ENCODE data around the gene CBFA2T3.

Gene CBFA2T3

DNA sequence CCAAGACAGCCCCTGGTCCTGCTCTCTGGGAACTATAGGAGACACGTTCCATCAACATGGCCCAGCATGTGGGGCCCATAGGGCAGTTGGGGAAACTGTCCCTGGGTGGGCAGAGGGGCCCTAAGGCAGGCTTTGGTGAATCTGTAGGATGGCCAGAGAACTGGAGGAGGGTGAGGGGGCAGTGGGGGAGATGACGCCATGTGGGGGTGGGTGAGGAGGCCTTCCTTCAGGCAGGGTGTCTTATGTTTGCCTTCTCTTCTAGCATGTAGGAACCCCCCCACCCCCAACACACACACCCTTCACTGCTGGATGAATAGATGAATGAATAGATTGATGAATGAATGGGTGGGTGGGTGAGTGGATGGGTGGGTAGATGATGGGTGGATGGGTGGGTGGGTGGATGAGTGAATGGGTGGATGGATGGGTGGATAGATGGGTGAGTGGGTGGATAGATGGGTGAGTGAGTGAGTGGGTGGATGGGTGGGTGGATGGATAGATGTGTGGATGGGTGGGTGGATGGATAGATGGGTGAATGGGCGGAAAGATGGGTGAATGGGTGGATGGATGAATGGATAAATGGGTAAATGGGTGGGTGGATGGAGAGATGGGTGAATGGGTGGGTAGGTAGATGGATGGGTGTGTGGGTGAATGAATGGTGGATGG lies 2.5 kb upstream of the CBFA2T3 start:
- no peak overlapping the region for H3K4me3 ChIP-seq (ENCODE audit: low read depth, low read length)
- no peak for DNase-seq (ENCODE audit: low read depth)

DNA sequence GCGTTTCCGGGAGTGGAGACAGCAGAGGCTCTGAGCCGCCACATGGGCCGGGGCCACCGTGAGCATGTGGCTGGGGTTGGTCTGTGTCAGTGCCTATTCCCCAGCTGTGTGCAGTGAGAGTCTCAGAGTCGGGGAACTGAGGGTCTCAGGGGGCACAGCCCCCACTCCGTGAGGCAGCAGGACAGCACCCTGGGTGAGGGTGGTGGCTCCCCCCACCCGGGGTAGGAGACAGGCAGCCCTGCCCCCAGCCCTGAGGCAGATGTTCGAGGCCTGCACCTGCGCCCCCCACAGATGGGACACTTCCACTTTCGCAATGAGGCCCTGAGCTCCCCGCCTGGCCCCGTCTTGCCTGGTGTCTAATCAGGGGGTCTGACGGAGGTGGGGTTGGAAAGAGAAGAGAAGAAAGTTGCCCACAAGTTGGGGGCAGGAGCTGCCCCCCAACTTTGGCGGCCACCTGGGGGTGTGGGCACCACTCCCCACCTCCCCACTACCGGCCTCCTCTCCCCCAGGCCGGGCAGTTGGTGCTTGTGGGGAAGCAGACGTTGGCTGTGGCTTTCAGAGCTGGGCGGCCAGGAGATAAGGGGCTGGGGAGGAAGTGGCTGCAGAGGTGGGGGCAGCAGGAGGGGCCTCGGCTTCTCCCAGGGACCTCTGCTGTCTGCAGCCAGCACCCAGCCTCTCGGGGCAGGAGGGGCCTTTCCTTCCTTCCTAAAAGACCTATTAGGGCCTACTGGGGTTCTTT lies 1.8 kb upstream of the CBFA2T3 start:
- DNase-seq (ENCODE audit: low read depth) = no peak
- H3K4me3 ChIP-seq (ENCODE audit: low read depth, low read length) = no peak overlapping the region

DNA sequence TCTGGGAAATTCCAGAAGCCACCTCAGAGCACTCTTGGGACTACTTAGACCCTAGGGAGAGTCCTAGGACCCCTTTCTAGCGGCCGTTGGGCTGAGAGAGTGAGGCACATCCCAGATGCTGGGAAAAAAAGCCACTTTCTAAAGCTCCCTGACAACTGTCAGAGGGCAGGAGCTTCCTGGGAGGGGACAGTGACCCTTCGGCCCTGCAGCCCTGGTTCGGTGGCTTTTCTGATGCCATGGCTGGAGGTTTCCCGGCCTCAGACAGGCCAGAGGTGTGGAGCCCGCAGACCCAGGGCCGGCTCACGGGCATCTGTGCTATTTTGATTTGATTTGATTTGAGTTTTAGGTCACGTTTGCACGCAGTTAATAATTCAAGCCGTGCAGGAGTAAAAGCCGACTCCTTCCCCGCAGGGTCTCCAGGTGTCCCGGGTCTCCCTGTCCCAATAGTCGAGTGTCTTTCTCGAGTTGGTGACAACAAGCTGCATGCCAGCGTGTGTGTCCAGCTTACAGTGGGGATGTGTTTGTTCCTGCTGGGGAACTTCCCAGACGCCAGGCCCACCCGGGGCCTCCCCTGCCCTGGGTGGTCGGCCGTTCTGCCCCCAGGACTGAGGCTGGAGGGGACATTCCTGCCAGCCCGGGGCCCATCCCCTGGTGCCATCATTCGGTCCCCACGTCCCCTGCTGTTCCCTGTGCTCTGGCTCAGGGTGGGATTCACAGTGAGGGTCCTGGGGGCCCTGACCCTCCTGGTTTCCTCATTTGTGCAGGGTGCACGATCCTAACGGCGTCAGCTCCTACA lies 1.0 kb upstream of the CBFA2T3 start:
- H3K4me3 ChIP-seq (ENCODE audit: low read depth, low read length) = no peak overlapping the region
- DNase-seq (ENCODE audit: low read depth) = no peak

DNA sequence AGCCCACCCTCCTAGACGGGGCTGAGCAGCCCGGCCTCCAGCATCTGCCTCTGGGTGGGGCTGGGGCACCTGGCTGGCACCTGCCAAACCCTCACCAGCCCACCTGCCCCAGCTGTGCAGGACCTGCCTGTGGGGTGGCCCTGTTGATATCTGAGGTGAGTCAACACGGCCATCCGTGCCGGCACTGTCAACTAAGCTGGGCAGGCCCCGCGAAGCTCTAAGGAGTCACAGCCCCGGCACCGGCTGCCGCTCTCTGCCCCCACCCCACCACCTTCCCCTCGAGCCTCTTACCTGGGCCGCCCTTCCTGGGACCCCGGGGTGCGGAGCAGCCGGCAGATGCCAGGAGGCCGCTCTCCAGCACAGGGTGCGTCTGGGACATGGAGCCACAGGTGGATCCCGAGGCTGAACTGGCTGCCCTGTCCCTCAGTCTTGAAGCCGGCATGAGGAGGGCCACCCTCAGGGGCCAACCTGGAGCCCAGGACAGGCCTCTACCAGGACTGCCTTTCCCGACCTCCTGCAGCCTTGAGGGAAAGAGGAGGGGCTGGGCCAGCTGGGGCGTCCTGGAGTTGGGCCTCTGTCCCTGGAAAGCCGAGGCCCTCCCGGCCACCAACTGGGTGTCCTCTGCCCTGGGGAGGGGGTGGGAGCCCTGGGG lies 515 bp downstream of the CBFA2T3 start:
- DNase-seq (ENCODE audit: low read depth) = no peak
- H3K4me3 ChIP-seq (ENCODE audit: low read depth, low read length) = no peak overlapping the region

DNA sequence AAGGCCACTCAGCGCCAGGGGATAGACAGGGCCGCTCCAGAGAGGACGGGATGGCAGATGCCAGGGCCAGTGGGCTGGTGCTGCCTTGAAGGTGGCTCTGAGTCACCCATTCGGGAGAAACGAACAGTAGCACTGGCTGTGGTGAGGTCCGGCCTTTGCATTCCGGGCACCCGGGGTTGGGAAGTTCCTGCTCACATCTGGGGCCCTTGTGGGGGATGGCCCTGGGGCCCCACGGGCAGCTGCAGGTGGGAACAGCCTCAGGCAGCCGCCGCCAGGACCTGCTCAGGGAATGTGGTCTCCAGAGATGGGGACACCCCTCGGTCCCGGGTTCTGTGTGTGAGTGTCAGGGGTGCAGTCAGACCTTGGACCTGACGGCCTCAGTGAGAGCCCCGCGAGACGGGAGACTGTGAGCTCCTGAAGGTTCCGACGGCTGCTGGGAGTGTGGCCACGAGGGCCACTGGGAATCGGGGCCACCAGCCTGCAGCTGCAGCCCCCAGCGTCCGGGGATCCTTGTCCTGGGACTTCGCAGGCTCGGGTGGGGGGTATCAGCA lies 1.4 kb downstream of the CBFA2T3 start:
- H3K4me3 ChIP-seq (ENCODE audit: low read depth, low read length) = no peak overlapping the region
- no peak for DNase-seq (ENCODE audit: low read depth)

DNA sequence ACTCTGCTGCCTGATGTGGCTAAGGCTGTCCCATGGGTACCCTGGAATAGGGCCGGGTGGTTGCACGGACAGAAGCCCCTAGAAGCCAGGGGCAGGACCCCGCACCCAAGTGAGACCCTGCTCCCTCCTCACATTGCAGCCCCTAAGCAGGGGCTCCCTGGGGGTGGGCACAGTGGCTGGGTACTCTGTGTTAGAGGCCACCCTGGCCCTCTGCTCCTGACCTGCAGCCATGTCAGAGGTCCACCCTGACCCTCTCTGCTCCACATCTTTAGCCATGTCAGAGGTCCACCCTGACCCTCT lies 2.1 kb downstream of the CBFA2T3 start:
- H3K4me3 ChIP-seq (ENCODE audit: low read depth, low read length) = no peak overlapping the region
- DNase-seq (ENCODE audit: low read depth) = no peak

DNA sequence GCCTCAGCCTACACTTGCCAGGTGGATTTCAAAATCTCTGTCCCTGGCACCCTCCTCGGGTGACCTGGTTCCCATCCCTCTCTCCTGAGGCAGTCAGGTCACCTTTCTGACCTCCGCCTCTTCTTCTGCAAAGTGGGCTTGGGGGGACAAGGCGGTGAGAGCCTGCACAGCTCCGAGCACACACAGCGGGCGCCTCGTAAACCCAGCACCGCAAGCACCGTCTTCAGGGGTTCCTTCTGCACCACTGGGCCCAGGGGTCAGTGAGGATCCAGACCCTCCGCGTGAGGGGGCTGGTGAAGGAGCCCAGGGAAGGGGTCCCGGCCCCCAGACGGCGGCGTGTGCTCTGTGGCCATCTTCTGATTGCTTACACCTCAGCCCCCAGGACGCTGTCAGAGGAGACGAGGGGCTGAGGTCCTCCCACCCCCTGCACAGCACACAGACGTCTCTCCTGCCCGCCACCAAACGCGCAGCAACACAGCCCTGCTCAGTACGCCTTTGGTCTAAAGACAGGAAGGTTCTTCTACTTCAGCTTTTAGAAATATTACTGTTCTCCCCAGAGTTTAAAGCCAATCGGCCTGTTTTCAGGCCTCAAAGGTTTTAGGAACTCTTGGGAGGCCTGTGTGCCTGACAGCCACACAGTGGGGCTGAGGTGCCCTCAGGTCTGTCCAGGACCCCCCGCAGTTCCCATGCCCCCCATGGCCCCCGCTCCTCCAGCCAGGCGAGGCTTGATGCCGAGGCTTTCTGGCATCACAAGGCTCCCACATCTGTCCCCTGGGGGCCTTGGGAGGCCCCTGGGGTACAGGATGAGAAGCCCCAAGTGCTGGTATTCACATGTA lies 2.7 kb downstream of the CBFA2T3 start:
- DNase-seq (ENCODE audit: low read depth) = no peak
- no peak overlapping the region for H3K4me3 ChIP-seq (ENCODE audit: low read depth, low read length)

DNA sequence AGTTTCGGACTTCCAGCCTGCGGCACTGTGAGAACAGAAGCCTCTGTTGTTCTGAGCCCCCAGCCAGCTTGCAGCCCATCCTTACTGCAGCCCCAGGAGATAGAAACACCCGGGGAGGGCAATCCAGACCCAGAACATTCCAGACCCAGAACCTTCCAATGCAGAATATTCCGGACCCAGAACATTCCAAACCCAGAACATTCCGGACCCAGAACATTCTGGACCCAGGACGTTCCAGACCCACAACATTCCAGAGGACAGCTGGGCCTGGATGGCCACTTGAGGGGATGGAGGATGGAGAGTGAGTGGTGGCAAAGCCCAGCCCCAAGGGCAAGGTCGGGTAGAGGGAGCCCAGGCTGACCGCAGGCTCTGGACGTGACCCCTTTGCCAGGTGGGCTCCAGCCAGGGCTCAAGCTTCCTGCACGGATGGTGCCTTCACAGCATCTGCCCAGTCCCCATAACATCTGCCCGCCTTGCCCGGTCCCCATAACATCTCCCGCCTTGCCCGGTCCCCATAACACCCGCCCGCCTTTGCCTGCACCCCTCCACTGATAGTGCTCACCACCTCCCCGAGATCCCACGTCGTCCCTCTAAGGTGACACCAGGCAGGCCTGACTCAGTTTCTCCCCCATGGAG lies 3.5 kb downstream of the CBFA2T3 start:
- no peak for DNase-seq (ENCODE audit: low read depth)
- no peak overlapping the region for H3K4me3 ChIP-seq (ENCODE audit: low read depth, low read length)

DNA sequence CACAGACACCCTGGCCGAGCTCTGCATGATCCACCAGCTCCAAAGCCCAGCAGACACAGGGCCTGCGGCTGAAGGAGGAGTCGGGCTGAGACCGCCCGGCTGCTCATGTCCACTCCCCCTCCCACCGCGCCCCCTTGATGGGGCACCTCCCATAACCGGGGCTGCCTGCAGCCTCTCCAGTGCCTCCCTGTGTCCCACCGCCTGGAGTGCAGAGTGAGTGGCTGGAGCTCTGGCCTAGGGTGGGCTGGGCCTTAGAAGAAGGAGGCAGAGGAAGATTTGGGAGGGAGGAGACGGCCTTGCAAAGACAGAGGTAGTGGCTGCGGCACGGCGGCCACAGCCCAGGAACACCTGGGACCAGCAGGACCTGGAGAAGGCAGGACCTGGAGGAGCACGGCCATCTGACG lies 4.0 kb downstream of the CBFA2T3 start:
- DNase-seq (ENCODE audit: low read depth) = no peak
- H3K4me3 ChIP-seq (ENCODE audit: low read depth, low read length) = no peak overlapping the region

DNA sequence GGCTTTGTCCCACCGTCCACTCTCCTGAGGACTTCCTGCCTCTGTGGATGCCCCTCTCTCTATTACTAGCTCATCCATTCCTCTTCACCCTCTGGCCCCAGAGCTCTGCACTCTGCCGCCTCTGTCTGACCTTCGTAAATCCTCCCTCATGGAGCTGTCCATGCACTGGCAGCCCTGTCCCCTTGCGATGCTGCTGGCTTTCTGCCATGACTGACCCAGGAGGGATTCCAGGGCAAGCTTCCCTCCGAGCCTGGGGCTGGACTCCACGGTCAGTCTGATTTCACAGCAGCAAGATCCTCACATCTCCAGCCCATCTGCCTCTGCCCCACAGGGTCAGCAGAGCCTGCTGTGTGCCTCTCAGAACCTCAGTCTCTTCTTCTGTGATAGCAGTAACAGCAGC lies 4.7 kb downstream of the CBFA2T3 start:
- H3K4me3 ChIP-seq (ENCODE audit: low read depth, low read length) = no peak overlapping the region
- no peak for DNase-seq (ENCODE audit: low read depth)

DNA sequence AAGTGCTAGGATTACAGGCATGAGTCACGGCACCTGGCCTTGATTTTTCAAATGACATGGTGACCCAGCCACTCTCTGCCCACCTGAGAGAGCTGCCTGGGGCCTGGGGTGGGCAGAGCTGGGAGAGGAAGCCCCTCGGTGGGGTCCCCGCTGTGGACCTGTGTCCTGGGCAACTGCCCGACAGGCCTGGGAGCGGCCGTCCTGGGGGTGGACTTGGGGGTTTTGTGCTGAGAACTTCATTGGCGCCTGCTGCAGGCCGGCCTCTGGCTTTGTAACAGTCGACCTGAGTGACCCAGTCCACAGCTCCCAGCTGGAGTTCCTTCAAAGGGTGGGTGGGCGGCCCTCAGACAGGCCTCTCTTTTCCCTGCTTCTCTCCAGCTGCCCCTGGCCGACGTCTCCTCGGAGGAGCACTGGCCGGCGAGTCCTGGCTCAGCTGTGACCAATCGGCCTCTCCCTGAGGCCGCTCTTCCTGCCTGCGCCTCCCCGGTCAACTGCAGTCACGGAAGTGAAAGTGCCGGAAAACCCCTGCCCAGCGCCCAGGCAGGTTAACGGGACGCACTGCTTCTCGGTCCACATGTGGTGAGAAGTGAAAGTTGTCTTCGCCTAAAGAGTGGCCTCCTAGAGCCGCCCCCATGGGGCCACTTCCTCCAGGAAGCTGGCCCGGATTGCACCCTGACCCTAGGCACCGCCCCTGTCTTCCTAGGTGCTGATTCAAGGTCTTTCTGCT lies 5.5 kb downstream of the CBFA2T3 start:
- H3K4me3 ChIP-seq (ENCODE audit: low read depth, low read length) = no peak overlapping the region
- no peak for DNase-seq (ENCODE audit: low read depth)

DNA sequence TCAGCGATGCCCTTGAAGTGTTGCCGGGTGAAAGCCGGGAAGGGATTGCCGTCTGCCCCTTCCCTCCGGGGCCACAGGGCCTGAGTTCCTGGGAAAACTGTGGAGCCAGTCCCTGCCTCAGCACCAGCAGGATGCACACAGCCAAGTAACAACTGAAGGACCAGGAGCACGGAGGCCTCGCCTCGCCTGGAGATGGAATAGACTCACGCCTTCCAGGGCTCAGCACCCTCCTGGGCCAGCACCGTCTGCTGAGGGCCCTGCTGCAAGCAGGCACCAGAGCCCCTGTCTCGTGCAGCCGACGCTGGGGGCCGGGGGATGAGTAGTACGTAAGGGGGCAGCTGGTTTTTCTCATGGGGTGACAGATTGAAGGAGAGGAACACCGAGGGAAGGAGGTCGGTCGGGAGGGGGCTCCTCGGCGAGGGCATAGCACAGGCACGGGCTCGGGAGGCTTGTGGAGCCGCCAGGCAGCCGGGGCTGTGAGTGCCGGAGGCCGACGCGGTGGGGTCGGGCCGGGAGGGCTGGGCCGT lies 6.4 kb downstream of the CBFA2T3 start:
- no peak overlapping the region for H3K4me3 ChIP-seq (ENCODE audit: low read depth, low read length)
- DNase-seq (ENCODE audit: low read depth) = no peak

DNA sequence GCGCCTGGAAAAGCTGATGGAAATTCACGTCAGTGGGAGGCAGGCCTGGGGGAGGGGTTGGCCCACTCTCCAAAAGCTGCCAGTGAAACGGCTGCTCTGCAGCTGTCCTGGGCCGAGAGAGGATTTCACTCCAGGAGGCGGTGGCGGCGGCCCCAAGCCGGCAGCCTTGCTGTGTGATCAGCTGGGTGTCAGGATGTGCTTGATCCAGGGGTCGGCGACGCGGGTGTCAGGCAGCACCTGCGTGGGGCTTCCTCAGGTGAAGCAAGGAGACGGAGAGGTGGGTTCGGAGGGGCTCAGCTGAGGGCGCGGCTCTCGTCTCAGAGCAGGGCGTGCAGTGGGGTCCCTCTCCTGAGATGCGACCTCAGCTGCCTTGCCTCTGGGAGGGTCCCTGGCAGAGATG lies 7.0 kb downstream of the CBFA2T3 start:
- DNase-seq (ENCODE audit: low read depth) = no peak
- H3K4me3 ChIP-seq (ENCODE audit: low read depth, low read length) = no peak overlapping the region

DNA sequence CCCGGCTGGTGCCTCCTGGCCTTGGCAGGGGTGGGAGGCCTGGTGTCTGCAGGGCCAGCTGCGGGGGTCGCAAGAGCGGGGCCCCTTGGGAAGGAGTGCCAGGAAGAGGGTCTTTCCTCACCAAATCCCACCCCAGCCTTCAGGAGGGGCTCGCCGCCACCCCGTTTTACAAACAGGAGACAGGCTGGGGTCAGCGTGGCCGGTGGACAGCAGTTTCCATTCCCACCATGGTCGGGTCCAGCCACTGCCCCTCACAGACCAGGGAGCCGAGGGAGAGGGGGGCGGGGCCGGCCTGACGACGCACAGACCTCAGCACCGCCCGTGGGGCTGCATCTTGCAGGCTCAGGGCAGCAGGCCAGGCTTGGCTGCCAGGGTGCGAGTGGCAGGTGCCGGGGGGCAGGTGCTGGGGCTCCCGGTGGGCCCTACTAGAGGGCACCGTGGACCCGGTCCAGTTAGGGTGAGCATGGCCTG lies 7.6 kb downstream of the CBFA2T3 start:
- H3K4me3 ChIP-seq (ENCODE audit: low read depth, low read length) = no peak overlapping the region
- no peak for DNase-seq (ENCODE audit: low read depth)

DNA sequence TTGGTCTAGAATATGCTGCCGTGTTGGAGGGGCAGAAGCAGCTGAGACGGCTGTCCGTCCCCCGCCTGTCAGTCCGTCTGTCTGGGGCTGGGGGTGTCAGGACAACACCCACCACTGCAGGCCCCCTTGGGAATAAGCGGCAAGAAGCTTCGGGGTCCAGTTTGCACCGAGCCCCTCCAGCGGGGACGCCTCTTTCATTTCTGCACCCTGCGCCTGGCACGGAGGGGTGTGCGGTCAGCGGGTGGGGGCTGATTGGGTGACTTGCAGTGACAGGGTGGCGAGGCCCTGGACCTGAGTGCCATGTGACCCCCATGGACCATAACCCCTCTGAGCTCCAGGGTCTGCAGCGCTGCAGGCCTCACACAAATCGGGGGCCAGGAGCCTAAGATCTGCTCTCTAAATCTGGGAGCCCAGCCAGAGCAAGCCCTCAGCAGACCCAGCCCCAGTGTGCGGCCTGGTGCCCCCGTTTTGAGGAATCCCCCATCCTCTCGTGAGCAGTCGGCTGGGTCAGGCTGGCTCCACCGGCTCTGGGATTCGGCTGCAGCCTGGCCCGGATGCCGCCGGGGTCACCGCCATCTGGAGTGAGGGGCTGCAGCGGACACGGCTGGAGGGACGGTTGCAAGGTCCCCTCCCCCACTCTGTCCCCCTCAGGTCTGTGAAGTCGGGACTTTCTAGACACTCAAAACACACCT lies 8.3 kb downstream of the CBFA2T3 start:
- no peak overlapping the region for H3K4me3 ChIP-seq (ENCODE audit: low read depth, low read length)
- no peak for DNase-seq (ENCODE audit: low read depth)

DNA sequence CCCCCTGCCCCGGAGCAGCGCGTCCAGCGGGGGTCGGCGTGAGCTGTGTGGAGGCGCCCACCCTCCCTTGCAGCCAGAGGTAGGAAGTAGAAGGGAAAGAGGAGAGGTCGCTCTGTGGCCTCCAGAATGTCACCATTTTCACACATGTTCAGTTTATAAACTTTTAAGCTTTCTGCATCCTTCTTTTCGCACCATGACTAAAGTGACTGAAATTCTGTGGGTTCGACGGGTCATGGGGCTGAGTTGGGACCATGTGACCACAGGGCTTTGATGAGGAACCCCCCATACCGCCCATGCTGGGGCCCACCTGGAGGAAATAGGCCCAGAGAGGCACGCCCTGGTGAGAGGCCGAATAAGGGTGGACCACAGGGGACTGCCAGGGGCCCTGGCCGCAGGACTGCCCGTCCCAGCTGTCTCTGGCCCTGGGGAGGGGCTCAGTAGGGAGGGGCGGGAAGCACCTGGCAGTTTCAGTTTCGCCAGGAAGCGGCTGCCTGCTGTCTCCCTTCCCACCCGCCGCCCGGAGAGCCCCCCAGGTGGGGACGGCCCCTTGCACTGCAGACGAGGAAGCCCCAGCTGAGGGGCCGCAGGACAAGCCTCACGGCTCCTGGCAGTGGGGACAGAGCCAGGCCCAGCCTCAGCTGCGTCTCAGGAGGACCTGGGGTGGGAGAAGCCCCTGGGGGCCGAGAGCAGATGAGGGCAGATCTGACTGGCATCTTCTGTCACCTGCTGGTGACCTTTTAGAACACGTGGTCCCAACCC lies 9.0 kb downstream of the CBFA2T3 start:
- H3K4me3 ChIP-seq (ENCODE audit: low read depth, low read length) = no peak overlapping the region
- no peak for DNase-seq (ENCODE audit: low read depth)

Measured in skeletal muscle cell (primary cell).